Measurements from ENCODE around the gene SMKR1.

DNA sequence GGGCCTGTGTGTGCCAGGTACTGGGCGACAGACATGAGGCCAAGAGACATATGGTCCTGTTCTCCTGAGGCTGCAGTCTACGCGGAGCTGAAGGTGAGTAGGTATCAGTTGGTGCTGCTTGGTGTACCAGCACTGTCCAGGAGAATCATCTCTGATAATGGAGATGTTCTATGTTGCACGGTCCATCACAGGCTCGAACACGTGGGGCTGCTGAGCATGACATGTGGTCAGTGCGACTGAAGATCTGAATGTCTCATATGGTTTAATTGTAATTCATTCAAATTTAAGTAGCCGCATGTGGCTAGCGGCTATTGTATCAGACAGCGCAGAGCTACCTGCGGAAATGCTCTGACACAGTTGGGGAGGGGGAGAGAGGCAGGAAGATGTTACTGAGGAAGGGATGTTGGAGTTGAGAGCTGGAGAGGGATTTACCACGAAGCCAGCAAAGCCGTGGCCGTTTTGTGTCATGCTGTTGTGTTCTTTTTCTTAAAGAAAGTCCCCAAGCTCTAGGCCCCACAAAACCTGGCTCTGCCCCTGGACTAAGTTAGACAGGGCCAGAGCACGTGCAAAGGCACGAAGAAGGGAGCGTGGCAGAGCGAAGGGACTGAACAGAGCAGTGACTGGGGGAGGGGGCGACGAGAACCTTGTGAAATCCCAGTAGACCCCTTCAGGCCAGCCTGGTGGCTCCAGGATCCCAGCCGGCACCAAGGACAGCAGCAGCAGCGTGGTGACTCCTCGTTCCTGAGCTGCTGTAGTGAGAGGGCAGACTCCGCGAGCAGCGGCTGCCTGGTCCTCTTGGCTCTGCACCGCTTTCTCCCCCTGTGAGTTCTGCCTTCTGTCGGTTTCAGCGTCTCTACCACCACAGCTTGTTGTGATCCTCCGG lies 20.0 kb downstream of the SMKR1 start:
- no peak for TF ChIP-seq EP300 (IDR thresholded peaks at IDR 0.05)
- TF ChIP-seq, protein P1, sequence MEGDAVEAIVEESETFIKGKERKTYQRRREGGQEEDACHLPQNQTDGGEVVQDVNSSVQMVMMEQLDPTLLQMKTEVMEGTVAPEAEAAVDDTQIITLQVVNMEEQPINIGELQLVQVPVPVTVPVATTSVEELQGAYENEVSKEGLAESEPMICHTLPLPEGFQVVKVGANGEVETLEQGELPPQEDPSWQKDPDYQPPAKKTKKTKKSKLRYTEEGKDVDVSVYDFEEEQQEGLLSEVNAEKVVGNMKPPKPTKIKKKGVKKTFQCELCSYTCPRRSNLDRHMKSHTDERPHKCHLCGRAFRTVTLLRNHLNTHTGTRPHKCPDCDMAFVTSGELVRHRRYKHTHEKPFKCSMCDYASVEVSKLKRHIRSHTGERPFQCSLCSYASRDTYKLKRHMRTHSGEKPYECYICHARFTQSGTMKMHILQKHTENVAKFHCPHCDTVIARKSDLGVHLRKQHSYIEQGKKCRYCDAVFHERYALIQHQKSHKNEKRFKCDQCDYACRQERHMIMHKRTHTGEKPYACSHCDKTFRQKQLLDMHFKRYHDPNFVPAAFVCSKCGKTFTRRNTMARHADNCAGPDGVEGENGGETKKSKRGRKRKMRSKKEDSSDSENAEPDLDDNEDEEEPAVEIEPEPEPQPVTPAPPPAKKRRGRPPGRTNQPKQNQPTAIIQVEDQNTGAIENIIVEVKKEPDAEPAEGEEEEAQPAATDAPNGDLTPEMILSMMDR (IDR thresholded peaks at IDR 0.05), result no peak
